Activated CD4-positive, alpha-beta T cell treated with anti-CD3 and anti-CD28 coated beads, Interleukin-2, Interleukin-4, amounts not matched to agents 100 ng/mL and 50 ng/mL, durations not matched to agents 16 hours and 8 hours (primary cell): ENCODE results near the gene MYO10.

Experiments
- DNase-seq: peaks from one replicate; pipeline ENCODE4 v3.0.0-alpha.2; 2020; ENCODE audit warnings: low spot score

The MYO10 gene

DNA sequence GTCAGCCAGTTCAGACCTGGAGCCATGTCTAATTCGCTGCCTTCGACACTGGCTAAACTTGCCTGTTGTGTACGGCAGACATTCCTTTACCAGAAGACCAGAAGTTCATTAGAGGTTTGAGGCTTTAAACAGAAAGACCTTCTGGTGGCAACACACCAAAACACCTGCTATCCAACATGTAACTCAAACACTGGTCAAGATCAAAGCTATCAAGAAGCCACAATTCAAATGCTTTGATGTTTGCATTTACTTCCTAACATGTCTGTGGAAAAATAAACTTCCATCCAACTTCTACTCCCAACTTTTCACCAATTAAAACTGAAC lies 228.3 kb downstream of the MYO10 start:
- no peak for DNase-seq

DNA sequence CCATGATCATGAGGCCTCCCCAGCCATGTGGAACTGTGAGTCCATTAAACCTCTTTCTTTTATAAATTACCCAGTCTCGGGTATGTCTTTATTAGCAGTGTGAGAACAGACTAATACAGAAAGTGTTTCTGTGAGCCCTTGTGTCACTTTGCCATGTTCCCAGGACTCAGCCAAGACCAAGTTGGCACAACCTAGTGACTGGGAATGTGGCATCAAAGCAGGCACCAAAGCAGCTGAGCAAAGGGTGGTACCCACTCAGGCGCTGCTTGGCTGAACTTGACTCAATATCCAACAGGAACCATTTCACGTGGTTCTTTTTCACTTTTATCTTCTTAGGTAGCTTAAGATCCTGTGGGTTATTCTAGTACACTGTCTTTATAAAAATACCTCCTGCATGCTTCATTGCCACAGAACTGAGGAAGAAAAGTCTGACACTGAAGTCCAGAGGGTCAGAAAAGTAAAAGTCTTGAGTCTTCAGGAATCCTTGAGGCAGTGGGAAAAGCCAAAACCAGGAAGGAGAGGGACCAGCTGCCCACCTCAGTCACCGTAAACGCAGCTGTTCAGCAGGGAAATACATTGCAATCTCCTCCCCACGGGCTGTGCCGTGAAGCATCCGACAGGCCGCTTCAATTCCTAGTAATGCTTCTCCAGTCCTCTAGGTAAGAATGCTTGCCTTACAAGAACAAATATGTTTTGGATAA lies 228.8 kb downstream of the MYO10 start:
- DNase-seq: no peak

DNA sequence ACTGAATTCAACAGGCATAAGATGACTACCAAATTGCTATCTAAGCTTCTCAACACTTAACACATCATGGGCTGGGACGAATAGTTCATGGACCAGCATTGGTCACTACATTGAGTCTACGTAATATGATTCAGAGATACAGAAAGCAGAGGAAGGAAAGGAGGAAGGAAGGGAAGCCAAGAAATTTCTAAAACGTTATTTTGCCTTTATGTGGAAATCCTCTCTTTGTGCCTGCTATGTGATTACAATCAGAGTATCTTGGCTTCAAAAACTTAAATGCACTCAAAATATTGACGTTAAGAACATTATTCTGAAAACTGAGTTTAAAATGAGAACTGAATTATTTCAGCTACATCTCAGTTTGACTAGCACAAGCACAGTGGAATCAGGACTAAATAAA lies 231.1 kb downstream of the MYO10 start:
- DNase-seq: no peak

DNA sequence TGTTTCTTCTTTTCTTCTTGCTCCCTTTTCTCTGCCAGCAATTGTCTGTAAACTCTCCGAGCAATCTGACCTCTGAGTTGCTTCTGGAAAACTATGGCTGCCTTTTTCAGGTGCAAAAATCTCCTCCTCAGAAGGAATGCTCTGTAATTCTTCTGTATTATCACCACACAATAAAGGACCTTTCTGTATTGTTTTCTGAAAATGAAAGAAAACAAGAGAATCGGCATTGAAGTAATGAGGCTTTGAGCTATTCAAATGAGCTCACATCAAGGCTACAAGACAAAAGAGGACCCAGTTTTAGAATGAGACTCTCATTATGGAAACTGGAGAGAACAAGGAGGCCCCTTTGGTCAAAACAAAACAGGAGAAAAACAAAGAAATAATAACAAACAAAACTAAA lies 233.1 kb downstream of the MYO10 start:
- DNase-seq: no peak

DNA sequence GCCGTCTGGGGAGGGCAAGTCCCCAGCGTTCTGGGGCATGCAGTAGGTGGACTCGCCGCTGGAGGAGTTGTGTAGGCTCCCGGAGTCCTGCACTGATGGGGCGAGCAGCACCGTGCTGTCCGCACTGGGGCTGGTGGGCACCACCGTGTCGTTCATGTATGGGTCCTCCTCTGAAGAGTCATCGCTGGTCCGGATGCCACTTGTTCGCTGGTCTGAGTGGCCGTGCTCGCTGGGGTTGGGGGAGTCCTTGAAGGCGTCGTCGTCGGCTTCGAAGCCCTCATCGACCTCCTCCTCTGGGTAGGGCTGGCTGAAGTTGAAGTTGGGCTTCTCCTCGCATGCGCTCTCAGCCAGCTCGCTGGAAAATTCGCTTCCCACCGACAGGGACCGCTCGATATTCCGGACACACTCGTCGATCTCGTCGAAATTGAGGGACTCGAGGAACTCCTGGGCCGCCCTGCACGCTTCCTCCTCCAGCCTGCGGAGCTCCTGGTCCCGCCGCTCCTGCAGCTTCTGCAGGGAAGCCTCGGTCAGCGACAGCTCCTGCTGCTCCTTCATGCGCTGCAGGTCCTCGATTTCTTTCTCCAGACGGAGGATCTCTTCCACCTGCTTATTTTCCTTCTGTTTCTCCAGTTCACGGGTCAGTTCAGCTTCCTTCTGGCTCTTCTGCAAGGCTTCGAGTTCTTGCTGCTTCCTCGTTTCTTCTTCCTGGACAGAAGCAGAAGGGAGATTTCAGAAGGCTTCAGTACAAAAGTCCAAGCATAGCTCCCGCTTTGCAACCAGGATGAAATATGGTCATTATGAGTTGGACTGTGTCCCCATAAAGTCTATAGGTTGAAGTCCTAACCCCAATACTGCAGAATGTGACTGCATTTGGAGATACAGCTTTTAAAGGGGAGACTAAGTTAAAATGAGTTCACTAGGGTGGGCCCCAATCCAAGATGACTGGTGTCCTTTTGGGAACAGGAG lies 234.7 kb downstream of the MYO10 start:
- no peak for DNase-seq

DNA sequence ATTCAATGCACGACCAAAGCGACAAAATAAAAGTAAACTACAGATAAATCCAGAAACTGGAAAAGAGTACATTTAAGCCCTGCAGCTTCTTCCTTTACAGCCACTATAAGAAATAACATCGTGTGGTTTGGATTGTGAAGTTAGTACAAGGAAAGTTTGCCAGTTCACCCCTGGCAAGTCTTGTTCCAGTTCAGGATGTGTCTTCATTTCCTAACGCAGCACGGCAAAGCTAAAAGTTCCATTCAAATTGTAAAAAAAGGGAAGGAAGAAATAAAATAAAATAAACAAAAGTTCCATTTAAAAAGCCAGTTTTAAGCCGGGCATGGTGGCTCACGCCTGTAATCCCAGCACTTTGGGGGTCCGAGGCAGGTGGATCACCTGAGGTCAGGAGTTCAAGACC lies 236.0 kb downstream of the MYO10 start:
- no peak for DNase-seq

DNA sequence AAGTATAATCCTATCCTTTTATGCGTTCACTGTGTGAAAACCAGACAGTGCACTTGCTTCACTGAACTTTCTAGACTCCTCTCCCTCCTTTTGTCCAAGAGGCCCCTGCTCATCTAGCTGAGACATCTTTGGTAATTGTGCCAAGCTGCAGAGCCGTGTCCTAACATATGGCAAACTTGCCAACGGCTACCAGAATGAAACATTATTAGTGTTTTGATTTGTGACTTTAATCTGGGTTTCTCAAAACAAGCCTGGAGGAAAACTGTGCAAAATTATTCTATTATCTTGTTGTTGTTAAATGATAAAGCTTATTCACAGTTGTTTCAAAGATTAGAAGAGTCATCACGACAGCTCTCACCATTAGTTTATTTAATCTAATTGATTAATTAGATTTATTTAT lies 240.3 kb downstream of the MYO10 start:
- no peak for DNase-seq

DNA sequence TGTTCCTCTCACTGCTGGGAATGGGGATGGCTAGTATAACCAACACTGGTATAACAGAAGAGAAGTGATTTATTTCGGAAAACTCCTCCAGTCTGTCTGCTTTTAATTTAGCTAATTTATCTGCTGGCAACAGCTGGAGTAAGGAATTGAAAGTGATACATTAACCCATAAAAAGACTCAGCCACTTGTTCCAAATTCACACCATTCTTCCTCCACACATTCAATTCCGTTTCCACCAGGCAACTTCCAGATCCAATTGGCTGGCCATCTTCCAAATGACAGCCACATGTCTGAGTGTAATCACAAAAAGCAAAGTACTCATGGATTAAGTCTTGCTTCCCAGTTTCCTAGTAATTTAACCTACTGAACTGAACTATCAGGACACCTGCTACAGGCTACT lies 242.2 kb downstream of the MYO10 start:
- DNase-seq: no peak

DNA sequence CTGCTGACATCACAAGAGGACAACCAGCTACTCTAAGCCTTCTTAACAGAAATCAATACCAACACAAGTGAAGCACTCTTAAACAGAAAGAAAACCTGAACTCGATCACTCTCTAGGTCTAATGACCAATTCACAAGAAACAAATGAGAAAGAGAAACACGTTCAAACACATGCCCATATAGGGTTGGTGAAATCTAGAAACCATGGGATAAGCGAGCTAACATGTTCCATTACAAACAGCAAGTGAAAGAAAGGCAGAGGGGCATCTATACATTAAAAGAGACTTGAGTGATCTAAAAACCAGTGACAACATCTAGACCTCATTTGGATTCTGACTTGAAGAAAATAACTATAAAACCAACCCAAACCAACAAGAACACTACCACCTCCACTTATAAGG lies 244.4 kb downstream of the MYO10 start:
- DNase-seq: no peak

DNA sequence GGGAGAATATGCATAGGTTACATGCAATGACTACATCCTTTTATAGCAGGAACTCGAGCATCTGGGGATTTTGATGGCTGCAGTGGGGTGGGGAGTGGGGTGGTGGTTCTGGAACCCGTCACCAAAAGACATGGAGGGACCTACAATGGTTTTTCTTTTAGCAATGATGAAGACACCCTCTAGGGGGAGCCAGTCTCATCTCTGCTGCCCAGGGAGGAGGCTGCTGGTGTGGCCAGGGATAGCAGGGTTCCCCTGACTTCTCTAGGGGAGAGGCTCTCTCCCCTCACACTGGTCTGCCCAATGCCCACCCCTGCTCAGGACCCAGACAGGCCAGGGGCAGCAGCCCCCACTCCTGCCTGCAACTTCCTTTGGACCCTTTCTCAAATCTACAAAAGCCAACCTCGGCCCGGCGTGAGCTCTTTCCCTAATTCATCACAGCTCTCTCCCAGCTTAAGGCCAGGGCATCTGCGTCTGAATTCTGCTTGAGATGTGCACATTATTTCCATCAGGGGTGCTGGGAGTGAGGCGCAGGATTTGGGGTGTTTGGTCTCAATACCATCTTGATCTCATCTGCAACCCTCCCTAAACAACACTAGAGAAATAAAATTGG lies 245.7 kb downstream of the MYO10 start:
- peak; percentile 48 for DNase-seq

DNA sequence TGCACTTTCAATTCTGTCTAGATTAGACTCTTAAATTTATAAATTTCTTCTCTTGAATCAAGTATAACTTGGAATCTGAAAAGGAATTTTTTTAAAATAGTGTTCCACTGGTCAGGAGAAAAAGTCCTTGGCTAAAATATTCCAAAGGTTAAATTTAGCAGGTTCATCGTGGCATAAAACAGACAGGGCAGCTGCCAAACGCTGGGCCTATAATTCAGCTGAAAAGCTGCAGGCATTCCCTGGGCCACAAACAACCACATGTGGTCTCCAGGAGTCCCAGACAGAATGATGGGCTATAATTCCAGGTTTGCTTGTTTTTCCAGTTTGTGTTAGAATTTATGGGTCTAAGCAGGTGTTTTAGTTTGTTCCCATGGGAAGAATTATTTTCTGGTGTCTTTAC lies 248.2 kb downstream of the MYO10 start:
- no peak for DNase-seq

DNA sequence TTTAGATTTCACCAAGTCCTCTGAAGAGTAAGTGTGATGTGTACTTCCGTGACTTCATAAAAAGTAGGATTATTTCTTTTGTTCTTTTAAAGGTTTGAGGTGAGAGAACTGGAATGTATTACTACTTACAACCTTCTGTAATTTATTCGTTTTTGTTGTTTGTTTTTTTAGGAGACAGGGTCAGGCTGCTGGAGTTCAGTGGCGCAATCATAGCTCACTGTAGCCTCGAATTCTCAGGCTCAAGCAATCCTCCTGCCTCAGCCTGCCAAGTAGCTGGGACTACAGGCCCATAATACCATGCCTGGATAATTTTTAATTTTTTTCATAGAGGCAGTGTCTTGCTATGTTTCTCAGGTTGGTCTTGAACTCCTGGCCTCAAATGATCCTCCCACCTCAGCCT lies 251.0 kb downstream of the MYO10 start:
- no peak for DNase-seq

DNA sequence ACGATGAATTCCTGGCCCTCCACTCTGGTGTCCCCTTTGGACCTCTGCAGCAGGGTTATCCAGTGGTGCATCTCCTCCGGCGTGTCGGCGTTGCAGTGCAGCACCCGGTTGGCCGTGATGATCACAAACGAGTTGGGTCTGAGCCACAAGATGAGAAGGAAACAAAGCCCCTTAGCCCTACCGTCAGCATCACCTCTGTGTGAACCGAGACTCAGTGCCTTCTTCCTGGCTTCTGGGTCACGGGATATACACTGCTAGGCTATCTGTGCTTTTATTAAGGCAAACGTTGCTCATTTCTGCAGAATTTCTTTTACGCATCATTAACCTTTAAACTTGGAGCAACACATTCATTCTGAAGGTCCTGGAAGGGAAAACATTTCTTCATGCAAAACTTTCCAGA lies 254.2 kb downstream of the MYO10 start:
- no peak for DNase-seq

DNA sequence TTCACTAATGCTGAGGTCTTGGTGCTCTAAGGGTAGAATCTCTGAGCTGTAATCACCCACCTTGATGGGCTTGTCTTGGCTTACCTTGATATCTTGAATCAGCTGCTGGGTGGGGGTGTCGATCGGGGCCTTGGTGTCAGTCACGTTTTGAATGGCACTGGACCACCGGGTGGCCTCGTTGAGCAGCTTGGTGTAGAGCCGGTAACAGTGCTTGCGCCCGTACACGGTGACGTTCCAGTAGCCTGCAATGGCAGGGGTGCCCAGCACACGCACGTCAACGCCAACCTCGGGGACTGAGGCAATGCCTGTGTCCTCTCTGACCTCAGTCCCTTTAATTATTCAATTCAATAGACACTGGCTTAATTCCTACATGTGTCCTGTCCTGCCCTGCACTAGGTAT lies 256.2 kb downstream of the MYO10 start:
- DNase-seq: no peak

DNA sequence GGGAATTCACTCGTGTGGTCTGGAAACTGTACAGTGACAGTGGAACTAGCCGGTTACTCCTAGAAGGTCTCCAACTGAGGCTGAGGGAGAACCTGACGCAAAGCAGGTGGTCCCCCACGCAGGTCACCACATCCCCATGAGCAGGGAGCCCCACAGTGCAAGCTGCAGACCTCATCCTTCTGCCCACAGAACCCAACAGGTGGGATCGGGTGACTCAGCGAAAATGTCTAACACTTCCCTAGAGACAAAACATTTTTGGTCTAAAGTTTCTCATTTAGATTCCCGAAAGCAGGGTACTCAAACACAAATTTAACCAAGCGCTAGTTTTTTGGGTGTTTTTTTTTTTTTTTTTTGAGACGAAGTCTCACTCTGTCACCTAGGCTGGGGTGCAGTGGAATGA lies 256.9 kb downstream of the MYO10 start:
- no peak for DNase-seq

DNA sequence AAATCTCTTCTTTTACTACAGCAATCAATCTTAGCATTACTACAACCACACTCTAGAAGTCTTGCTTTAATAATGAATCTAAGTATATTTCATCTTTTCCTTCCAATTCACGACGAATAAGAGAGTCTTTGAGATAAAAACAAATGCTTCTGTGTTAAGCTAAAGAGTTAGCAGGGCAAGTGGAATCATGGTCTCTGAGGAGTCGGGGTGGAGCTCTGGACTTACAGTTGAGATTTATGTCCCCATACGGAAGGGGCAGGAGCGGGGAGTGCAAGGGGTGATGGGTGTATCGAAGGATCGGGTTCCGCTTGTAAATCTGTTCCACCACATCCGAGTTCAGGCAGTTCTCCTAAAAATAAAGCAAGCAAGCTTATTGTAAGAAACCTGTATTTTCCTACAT lies 260.3 kb downstream of the MYO10 start:
- no peak for DNase-seq

DNA sequence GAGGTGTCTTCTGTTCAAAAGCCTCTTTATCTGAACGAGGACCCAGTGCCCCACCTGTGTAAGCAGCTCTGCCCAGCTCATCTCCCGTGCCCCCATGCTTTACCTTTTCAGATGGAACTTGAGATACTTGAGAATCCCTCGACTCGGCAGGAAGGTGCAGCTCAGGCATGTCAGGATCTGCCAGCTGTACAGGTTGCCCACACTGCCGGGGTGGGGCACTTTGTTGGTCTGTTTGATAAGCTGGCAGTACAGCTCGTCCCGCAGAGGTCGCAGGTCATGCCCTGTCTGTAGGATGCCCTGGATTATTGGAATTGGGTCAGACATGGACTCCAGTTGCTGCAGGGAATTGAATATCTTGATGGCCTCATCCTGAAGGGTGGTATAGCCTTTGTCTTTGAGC lies 261.3 kb downstream of the MYO10 start:
- no peak for DNase-seq

DNA sequence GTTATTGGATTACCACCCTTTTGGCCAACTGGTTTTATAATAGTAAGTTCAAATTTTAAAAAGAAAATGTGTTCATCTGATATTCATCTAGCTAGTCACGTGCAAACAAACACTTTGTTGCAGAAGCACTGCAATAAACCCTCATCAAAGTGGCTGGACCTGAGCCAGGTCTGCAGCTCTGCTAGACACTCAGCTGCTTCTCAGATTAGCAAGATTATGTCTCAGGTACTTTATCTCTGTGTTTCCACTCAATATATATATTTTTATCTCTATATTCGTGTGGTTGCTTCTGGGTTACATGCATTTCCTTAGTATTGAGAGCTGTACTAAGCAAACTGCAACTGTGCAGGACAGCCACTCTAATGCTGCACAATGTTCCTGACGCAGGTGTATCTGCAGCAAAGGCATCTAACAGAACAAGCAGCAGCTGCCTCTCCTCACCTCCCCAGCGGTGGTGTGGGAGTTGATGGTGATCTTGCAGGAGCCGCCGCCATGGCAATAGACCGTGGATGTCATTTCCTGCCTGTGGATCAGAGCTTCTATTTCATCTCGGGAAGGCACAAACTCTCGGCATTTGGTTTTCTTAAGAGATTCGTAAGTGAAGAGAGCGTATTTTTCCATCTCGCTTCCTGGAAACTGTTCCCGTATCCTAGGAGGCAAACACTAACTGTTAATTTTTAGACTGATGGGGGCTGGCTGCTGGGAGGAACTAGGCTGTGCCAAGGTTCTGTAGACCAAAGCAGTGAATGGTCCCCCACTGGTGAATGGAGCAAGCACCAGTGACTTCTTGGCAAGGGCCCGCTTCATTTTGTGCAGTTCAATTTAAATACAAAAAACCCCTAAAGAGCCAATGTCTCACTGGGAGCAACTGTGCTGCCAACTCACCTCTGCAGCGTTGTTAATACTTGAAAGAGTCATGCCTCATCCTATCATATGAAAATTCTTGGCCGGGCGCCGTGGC lies 262.6 kb downstream of the MYO10 start:
- no peak for DNase-seq

DNA sequence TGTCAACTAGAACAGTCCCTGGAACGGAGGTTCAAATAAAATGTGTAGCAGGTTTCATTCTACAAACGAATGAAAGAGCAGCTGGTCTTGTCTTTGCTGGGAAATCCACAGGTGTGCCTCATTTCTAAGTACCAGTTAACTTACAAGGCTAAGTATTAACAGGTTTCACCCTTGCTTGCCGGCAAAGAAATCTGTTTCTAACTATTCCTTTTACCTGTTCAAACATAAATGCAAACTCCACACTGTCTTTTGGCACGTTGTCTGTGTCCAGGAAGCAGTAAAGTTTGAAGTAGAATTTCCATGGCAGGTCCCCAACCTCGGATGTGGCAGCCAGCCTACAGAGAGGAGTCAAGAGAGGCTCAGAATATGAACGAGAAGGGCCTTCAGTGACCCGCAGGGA lies 264.9 kb downstream of the MYO10 start:
- no peak for DNase-seq

DNA sequence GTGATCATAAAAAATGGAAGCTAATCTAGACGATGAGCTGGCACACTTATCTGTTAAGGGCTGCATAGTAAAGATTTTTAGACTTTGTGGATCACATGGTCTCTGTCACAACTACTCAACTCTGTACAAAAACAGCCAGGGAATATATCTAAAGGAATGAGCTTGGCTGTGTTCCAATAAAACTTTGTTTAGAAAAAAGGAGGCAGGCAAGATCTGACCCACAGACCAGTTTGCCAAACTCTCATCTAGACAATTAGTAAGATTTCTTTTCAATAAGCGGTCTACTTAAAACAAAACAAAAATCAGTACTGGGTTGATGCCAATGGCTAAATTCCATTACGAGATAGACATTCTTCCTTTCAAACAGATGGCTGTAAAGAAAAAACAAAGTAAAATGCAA lies 266.3 kb downstream of the MYO10 start:
- no peak for DNase-seq

DNA sequence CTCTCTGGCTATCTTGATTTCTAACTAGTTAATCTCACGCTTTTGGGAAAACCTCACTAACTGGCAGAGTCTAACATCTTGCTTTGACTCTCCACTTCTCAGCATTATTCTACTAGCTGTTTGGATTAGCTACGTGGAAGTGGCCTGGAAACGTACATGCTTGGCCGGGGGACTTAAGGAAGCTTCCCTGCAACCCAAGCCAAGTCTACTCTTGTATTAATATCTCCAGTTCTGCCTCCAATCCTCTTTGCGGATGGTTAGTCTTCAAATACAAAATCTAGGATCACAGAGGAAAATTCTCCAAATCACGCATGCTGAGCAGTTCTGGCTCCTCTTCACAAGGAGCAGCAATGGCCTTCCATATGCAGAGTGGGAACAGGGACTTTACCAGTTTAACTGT lies 267.5 kb downstream of the MYO10 start:
- DNase-seq: no peak

DNA sequence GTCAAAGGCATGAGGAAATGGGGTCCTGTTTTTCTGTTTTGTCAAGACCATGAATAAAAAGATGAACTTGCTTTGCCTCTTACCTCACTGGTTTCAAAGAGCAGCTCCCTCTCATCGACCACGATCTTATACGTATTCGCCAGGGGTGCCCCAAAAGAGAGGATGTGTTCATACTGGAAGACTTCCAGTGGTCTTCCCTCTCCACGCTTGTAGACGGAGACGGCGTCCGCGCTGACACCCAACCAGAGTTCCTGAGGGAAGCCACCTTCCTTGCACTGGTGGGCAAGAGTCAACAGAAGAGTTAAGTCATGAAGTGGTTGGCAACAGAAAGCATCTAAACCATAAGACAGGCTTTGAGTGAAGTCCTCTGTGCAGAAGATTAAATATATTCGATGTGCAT lies 267.9 kb downstream of the MYO10 start:
- no peak for DNase-seq
